Thoracic aorta (tissue), 2 donors: Measurements from ENCODE around the gene MESP2. TPM values are rescaled to one million over a fixed set of nuclear protein-coding genes. Genes with fewer than 3 reads are reported as not detected.
A peak's percentile ranks its signal among the peaks of the same experiment; 100 is the strongest.

Source experiments
- ATAC-seq: fragments of 150-250 bp; one replicate; pipeline ENCODE4 v1.8.0; 2017; ENCODE audit warnings: low read depth; ENCODE audit not compliant: insufficient number of reproducible peaks, low FRiP score
- DNase-seq: peaks from one replicate; pipeline ENCODE4 v3.0.0-alpha.2; 2020; ENCODE audit warnings: low spot score
- H3K27ac ChIP-seq, 2 donors: fragments of 200-600 bp; sonication (generic); 1 replicate in 1 of 2; 2 replicates in 1 of 2; pipeline ENCODE4 v1.5.1; 2016; ENCODE audit warnings: mild to moderate bottlenecking in 2 of 2, moderate library complexity in 2 of 2
- H3K27me3 ChIP-seq: fragments of 200-600 bp; sonication (generic); replicated peaks from 2 replicates; pipeline ENCODE4 v1.6.0; 2016; ENCODE audit warnings: mild to moderate bottlenecking; ENCODE audit not compliant: insufficient read depth
- H3K36me3 ChIP-seq: fragments of 200-600 bp; sonication (generic); one replicate; pipeline ENCODE4 v1.5.1; 2016
- H3K4me1 ChIP-seq, 2 donors: fragments of 200-600 bp; sonication (generic); 1 replicate in 1 of 2; 2 replicates in 1 of 2; pipeline versions ENCODE4 v1.5.1 to v1.6.0; 2016; ENCODE audit warnings: low read depth in 2 of 2, mild to moderate bottlenecking in 1 of 2; ENCODE audit not compliant: control insufficient read depth in 1 of 2
- H3K4me3 ChIP-seq: fragments of 200-600 bp; sonication (generic); 2 replicates; pipeline ENCODE4 v1.5.1; 2016; ENCODE audit warnings: mild to moderate bottlenecking
- H3K9me3 ChIP-seq: fragments of 200-600 bp; sonication (generic); 2 replicates; pipeline ENCODE4 v1.5.1; 2016
- total RNA-seq, 2 donors: library from RNA; depleted of rRNA; stranded (reverse); fragments of >200 nt; gene quantifications; one replicate each; pipeline versions ENCODE4 v1.1.0 to v1.2.3, GENCODE V29; 2016
- TF ChIP-seq, protein P1 (sequence below): fragments of 200-600 bp; sonication (generic); IDR thresholded peaks from one replicate; pipeline ENCODE4 v1.5.1; 2019; ENCODE audit warnings: antibody characterized with exemption

MESP2 gene
- total RNA-seq, 2 donors from 2014 or later = 1.8 TPM; not detected in 1

DNA sequence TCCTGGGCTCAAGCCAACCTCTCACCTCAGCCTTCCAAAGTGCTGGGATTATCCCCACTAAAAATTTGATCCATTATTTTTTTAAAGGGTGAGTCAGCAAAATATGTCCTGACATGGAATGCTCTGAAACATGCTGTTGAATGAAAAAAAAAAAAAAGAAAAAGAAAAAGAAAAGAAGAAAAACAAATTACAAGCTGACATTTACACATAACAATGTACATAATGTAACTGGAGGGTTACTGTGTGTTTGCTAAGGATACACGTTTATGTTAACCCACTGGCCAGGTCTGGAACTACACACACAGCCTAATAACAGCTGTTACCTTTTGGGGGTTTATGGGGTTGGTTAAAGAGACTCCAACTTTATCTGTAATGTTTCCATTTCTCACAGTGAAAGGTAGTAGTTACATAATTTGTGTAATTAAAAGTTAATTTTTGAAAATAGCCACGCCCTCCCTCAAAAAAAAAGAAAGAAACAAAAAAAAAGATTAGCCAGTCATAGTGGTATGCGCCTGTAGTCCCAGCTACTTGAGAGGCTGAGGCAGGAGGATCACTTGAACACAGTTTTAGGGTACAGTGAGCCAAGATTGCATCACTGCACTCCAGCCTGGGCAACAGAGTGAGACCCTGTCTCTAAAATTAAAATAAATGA lies 3.1 kb upstream of the MESP2 start:
- H3K9me3 ChIP-seq = no peaks in the 10 kb centered on the region
- H3K4me3 ChIP-seq = no peak overlapping the region
- peaks cover 4 to 7% of the 10 kb centered on the region in 2 donors for H3K4me1 ChIP-seq
- ATAC-seq (no peak), DNase-seq (no peak)
- H3K27ac ChIP-seq = no peak overlapping the region
- TF ChIP-seq, protein P1, sequence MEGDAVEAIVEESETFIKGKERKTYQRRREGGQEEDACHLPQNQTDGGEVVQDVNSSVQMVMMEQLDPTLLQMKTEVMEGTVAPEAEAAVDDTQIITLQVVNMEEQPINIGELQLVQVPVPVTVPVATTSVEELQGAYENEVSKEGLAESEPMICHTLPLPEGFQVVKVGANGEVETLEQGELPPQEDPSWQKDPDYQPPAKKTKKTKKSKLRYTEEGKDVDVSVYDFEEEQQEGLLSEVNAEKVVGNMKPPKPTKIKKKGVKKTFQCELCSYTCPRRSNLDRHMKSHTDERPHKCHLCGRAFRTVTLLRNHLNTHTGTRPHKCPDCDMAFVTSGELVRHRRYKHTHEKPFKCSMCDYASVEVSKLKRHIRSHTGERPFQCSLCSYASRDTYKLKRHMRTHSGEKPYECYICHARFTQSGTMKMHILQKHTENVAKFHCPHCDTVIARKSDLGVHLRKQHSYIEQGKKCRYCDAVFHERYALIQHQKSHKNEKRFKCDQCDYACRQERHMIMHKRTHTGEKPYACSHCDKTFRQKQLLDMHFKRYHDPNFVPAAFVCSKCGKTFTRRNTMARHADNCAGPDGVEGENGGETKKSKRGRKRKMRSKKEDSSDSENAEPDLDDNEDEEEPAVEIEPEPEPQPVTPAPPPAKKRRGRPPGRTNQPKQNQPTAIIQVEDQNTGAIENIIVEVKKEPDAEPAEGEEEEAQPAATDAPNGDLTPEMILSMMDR = no peak
- no peaks in the 10 kb centered on the region for H3K27me3 ChIP-seq
- H3K36me3 ChIP-seq = no peaks in the 10 kb centered on the region

GRCh38 chr15:89774492-89774891 lies 1.6 kb upstream of the MESP2 start:
- H3K4me3 ChIP-seq = no peak overlapping the region
- H3K4me1 ChIP-seq = peaks cover 4 to 7% of the 10 kb centered on the region in 2 donors
- H3K36me3 ChIP-seq = no peaks in the 10 kb centered on the region
- no peaks in the 10 kb centered on the region for H3K9me3 ChIP-seq
- DNase-seq (no peak), ATAC-seq (no peak)
- H3K27ac ChIP-seq = no peak overlapping the region
- TF ChIP-seq, protein P1 = no peak
- no peaks in the 10 kb centered on the region for H3K27me3 ChIP-seq

DNA sequence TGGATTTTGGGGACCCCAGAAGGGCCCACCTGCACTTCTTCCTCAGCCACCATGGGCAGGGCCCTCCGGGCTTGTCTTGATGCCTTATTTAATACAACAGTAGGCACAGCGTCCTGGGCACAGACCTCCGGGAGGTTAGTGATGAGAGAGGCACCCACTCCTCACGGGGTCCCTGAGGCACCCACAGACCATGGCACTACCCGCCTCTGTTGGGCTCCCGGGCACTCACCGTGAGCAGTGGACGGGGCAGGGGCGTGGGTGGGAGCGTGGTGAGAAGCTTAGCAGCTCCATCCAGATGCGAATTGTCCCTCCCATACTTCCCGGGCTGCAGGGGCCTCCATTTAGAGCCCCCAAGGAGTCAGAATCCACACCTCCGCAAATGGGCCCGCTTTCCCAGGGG lies 317 bp upstream of the MESP2 start:
- no peaks in the 10 kb centered on the region for H3K9me3 ChIP-seq
- peak overlapping the region; percentile 76 for H3K4me3 ChIP-seq
- TF ChIP-seq, protein P1 = no peak
- no peak for ATAC-seq
- H3K27me3 ChIP-seq = no peaks in the 10 kb centered on the region
- no peak for DNase-seq
- H3K27ac ChIP-seq = no peak overlapping the region
- H3K4me1 ChIP-seq = peaks cover 4 to 7% of the 10 kb centered on the region in 2 donors
- no peaks in the 10 kb centered on the region for H3K36me3 ChIP-seq

GRCh38 chr15:89777073-89777751 lies 1.1 kb downstream of the MESP2 start:
- TF ChIP-seq, protein P1 = no peak
- Histone ChIP-seq H3K9me3 (no peaks in the 10 kb centered on the region), H3K36me3 (no peaks in the 10 kb centered on the region), H3K27me3 (no peaks in the 10 kb centered on the region), H3K27ac (no peak overlapping the region), H3K4me3 (peak overlapping the region; percentile 76), H3K4me1 (peaks cover 4 to 7% of the 10 kb centered on the region in 2 donors)
- no peak for DNase-seq
- no peak for ATAC-seq

DNA sequence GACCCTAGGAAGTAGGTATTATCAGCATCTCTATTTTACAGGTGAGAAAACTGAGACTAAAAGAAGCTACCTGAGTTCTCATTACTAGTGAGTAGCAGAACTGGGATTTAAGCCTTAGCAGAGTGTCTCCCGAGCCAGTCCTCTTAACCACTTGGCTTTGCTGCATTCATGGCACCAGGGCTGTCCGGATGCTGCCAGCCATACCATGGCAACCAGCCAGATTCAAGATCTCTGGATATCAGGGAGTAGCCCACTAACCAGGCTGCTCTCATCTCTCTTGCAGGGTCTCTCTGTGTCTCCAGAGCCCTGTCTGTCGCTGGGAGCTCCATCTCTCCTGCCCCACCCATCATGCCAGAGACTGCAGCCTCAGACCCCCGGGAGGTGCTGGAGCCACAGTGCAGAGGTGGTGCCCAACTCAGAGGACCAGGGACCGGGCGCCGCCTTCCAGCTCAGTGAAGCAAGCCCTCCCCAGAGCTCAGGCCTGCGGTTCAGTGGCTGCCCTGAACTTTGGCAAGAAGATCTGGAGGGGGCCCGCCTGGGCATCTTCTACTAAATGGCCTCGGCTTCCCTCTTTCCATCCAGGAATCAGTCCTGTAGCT lies 1.7 kb downstream of the MESP2 start:
- H3K4me3 ChIP-seq = no peak overlapping the region
- TF ChIP-seq, protein P1 = no peak
- no peak overlapping the region for H3K27ac ChIP-seq
- no peaks in the 10 kb centered on the region for H3K36me3 ChIP-seq
- H3K9me3 ChIP-seq = no peaks in the 10 kb centered on the region
- ATAC-seq (no peak), DNase-seq (no peak)
- no peaks in the 10 kb centered on the region for H3K27me3 ChIP-seq
- peaks cover 4 to 7% of the 10 kb centered on the region in 2 donors for H3K4me1 ChIP-seq
